ENCODE data around the gene PRKN. TPM values are rescaled to one million over a fixed set of nuclear protein-coding genes. Genes with fewer than 3 reads are reported as not detected.
A peak's percentile ranks its signal among the peaks of the same experiment; 100 is the strongest.

PRKN gene
- total RNA-seq, 1 experiment from 2014 or later = 2.0 TPM

- DNase-seq = no peak
- H3K79me2 ChIP-seq (ENCODE audit: insufficient read depth, low read length) = no peaks in the 10 kb centered on the region
- no CpG with 5 or more reads among the region's 3 CpGs for WGBS (ENCODE audit: extremely low coverage, insufficient read length, low lambda C conversion rate)
- no peaks in the 10 kb centered on the region for H3K9me3 ChIP-seq (ENCODE audit: control insufficient read depth, low read depth, low read length)
- no peak overlapping the region for H2BK120ac ChIP-seq (ENCODE audit: low read depth, low read length, poor library complexity, severe bottlenecking)
- H3K27ac Mint-ChIP-seq = peak overlapping the region in 1 of 3 experiments; percentile 14; a peak in 3 of 7 replicates
- no peak overlapping the region for H4K8ac ChIP-seq (replicated peaks; ENCODE audit: insufficient read length, low read depth, low read length)
- peaks cover 17 to 21% of the 10 kb centered on the region in 2 experiments for H3K4me1 Mint-ChIP-seq
- no peak overlapping the region for H3K9ac ChIP-seq (ENCODE audit: extremely low read depth, insufficient read length, low read length)
- H2AK5ac ChIP-seq (ENCODE audit: insufficient read length, low read length) = no peak overlapping the region
- H4K91ac ChIP-seq (ENCODE audit: insufficient read length, low read depth, low read length) = no peak overlapping the region
- H3K14ac ChIP-seq (ENCODE audit: insufficient read depth, low read length) = no peak overlapping the region
- H4K20me1 ChIP-seq (ENCODE audit: control insufficient read depth, insufficient read depth, insufficient read length) = no peaks in the 10 kb centered on the region
- no peak overlapping the region for H3K4ac ChIP-seq (ENCODE audit: low read depth, low read length)
- H3K23ac ChIP-seq (ENCODE audit: insufficient read length, low read depth, low read length) = no peak overlapping the region
- no peaks in the 10 kb centered on the region for H3K79me1 ChIP-seq (ENCODE audit: insufficient read depth, low read depth, low read length, poor library complexity, severe bottlenecking)
- no peak overlapping the region for H2AFZ ChIP-seq (ENCODE audit: low read length)
- no peak overlapping the region for H3K56ac ChIP-seq (ENCODE audit: insufficient read length, low read depth, low read length)
- H3K27me3 ChIP-seq (ENCODE audit: insufficient read depth, low read length) = no peaks in the 10 kb centered on the region
- H3K4me1 ChIP-seq (ENCODE audit: insufficient read depth, low read length) = no peaks in the 10 kb centered on the region
- H3K9me3 Mint-ChIP-seq = no peaks in the 10 kb centered on the region
- no peak overlapping the region for H4K5ac ChIP-seq (ENCODE audit: insufficient read length, low read depth, low read length)
- no peak for TF ChIP-seq CTCF (conservative IDR thresholded peaks at IDR 0.05)
- H2BK5ac ChIP-seq (ENCODE audit: insufficient read length, low read length) = no peak overlapping the region
- H3T11ph ChIP-seq (ENCODE audit: low read length) = no peak overlapping the region
- H2BK12ac ChIP-seq (ENCODE audit: insufficient read length, low read depth, low read length) = no peak overlapping the region
- no peak overlapping the region for H2BK20ac ChIP-seq (ENCODE audit: low read depth, low read length, poor library complexity, severe bottlenecking)
- H3K23me2 ChIP-seq (ENCODE audit: insufficient read length, low read depth, low read length, poor library complexity, severe bottlenecking) = no peaks in the 10 kb centered on the region
- H3K4me2 ChIP-seq (ENCODE audit: insufficient read depth, insufficient read length, low read length) = no peak overlapping the region
- H3K27me3 Mint-ChIP-seq (ENCODE audit: low read depth) = no peaks in the 10 kb centered on the region
- no peak overlapping the region for H3K27ac ChIP-seq (ENCODE audit: insufficient read length, low read depth, low read length)
- H3K36me3 Mint-ChIP-seq (ENCODE audit: insufficient read depth in 1 of 3, low read depth in 3 of 3) = no peaks in the 10 kb centered on the region
- no peak overlapping the region for H2BK15ac ChIP-seq (ENCODE audit: low read depth, low read length)
- H3K18ac ChIP-seq (ENCODE audit: insufficient read length, low read depth, low read length) = no peak overlapping the region
- no peak overlapping the region for H3K4me3 Mint-ChIP-seq
Measured at GRCh38 chr6:161847628-161848027, 879.9 kb downstream of the PRKN start.
